ENCODE results near the gene KLC1.
"Not testable (repeated sequence)": the region's sequence is repeated elsewhere in the genome, so short reads cannot be mapped to it uniquely, and the experiment has no call there.

KLC1 gene

GRCh38 chr14:103662029-103662428 is 33.0 kb downstream of the KLC1 start:
- no peak for DNase-seq

GRCh38 chr14:103662591-103662990 is 33.6 kb downstream of the KLC1 start:
- no peak for DNase-seq

DNA sequence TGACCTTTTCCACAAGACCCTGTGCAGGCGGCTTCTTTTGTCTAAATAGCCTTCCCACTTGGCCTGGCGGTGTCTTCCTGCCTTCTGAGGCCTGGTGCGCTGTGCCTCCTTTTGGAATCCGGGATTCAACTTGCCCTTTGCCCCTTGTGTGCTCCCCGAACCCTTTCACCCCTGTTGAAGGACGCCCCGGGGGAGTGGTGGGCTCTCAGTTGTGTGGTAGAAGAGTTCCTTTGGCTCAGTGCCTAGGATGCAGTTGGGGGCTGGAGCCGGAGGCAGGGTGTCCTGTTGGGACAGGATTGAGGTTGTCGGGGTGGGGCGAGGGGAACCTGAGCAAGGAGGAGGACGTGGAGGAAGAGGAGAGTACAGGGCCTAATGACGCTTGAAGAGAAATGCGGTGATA is 34.5 kb downstream of the KLC1 start:
- no peak for DNase-seq

GRCh38 chr14:103667671-103668070 is 38.7 kb downstream of the KLC1 start:
- no peak for DNase-seq

GRCh38 chr14:103668117-103668516 is 39.1 kb downstream of the KLC1 start:
- DNase-seq: no peak

- DNase-seq: no peak
Measured at GRCh38 chr14:103669370-103669769, 40.4 kb downstream of the KLC1 start.

- no peak for DNase-seq
Measured at GRCh38 chr14:103671911-103672310, 42.9 kb downstream of the KLC1 start.

- no peak for DNase-seq
Measured at GRCh38 chr14:103675957-103676356, 46.9 kb downstream of the KLC1 start.

GRCh38 chr14:103676881-103677675 is 48.1 kb downstream of the KLC1 start:
- DNase-seq: no peak

- peak; percentile 41 for DNase-seq
Measured at GRCh38 chr14:103679351-103679750, 50.3 kb downstream of the KLC1 start.

- DNase-seq: no peak
Measured at GRCh38 chr14:103680491-103681231, 51.6 kb downstream of the KLC1 start.

GRCh38 chr14:103683139-103683538 is 54.1 kb downstream of the KLC1 start:
- DNase-seq: no peak

DNA sequence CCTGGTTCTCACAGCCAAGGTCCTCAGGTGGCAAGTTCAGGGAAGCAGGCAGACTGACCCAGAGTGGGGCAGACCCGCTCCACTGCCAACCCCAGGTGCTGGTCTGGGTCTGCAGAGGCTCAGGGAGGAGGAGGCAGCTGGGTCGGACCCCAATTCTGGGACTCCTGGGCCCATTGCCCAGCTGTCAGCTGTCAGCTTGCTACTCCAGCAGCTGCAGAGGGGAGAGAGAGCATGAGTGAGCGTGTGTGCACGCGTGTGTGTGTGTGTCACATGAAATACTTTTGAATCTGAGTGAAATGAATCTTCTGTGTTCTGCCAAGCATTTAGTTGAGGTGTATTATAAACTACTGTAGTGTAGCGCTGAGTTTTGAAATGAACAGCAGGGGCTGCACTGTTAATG is 55.5 kb downstream of the KLC1 start:
- DNase-seq: no peak

DNA sequence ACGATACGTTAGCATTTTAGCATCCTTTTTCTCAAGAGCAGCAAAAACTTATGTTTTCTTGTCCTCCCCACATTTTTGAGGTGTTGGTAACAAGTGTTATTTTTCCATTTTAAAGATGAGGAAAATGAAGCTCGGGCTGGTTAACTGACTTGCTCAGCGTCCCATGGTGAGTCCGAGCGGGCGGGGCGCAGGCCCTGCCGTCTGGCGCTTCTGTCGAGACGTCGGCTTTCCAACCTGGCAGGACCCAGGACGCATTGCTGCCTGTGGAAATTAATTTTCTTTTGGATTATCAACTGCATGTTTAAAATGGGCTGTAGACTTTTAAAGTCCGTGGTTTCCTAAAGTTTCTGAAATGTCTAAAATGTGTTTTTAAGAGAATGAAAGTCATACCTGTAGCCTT is 55.9 kb downstream of the KLC1 start:
- no peak for DNase-seq

- DNase-seq: no peak
Measured at GRCh38 chr14:103685276-103686211, 56.5 kb downstream of the KLC1 start.

- no peak for DNase-seq
Measured at GRCh38 chr14:103686831-103687485, 57.9 kb downstream of the KLC1 start.

DNA sequence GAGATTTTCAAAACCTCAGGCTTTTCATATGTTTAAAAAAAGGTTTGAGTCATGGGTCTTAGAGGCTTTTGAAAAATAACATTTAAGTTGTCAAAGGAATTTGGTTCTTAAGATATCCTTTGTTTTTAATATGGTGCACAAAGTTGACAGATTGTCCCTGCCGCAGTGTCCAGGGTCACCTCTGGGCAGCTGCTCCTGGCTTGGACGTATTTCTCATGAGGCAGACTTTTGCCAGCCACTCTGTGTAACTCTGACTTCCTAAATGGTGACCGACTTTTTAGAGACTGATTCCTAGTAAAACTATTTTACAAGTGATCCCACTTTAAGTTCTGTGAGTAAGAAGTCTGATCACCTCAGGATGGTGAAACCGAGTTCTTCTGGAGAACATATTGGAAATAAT is 58.7 kb downstream of the KLC1 start:
- no peak for DNase-seq

- no peak for DNase-seq
Measured at GRCh38 chr14:103688441-103688840, 59.4 kb downstream of the KLC1 start.

- no peak for DNase-seq
Measured at GRCh38 chr14:103688906-103689902, 60.2 kb downstream of the KLC1 start.

DNA sequence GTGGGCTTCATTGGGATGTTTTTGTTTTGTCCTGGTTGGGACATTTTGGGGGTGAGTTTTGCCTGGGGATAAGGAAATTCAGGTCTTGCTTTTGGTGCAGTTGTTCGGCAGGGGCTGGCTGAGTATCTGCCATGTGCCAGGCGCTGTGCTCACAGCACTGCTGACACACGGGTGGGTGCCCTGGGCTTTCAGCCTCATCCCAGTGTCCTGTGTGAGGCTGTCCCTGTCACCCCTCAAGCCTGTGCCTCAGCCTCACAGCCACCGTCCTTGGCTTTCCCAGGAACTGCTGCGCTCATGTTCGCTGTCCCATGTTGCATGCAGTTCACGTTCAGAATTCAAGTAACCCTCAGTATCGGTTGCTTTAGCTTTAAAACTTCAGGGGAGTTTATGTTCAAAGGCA is 61.3 kb downstream of the KLC1 start:
- DNase-seq: no peak

- not testable (repeated sequence) for DNase-seq
Measured at GRCh38 chr14:103691655-103692054, 62.6 kb downstream of the KLC1 start.
